Trophoblast cell (in vitro differentiated cells and primary cell): ENCODE measurements around the gene NDRG3.

ENCODE experiments used
- DNase-seq, 2 donors: peaks; one replicate each; pipeline ENCODE4 v3.0.0-alpha.2; 2016
- H2AFZ ChIP-seq: 2 replicates; pipeline ENCODE4 v1.6.1; 2013; ENCODE audit warnings: low read length, moderate library complexity, mild to moderate bottlenecking; ENCODE audit not compliant: insufficient read depth, poor library complexity
- H2AK5ac ChIP-seq: 2 replicates; pipeline ENCODE4 v1.6.1; 2013; ENCODE audit warnings: mild to moderate bottlenecking, low read length
- H2BK120ac ChIP-seq: 2 replicates; pipeline ENCODE4 v1.6.1; 2013; ENCODE audit warnings: low read length, mild to moderate bottlenecking, moderate library complexity; ENCODE audit not compliant: insufficient read depth, poor library complexity
- H2BK12ac ChIP-seq: 2 replicates; pipeline ENCODE4 v1.6.1; 2013; ENCODE audit warnings: mild to moderate bottlenecking, low read length, moderate library complexity
- H2BK5ac ChIP-seq: 2 replicates; pipeline ENCODE4 v1.6.1; 2013; ENCODE audit warnings: low read length, low read depth, moderate library complexity, mild to moderate bottlenecking; ENCODE audit not compliant: poor library complexity
- H3K14ac ChIP-seq: 2 replicates; pipeline ENCODE4 v1.6.1; 2013; ENCODE audit warnings: mild to moderate bottlenecking, low read length
- H3K18ac ChIP-seq: 2 replicates; pipeline ENCODE4 v1.6.1; 2013; ENCODE audit warnings: mild to moderate bottlenecking, low read length
- H3K23ac ChIP-seq: 2 replicates; pipeline ENCODE4 v1.6.1; 2013; ENCODE audit warnings: low read length
- H3K27ac ChIP-seq: 2 replicates; pipeline ENCODE4 v1.5.1; 2013; ENCODE audit warnings: low read depth, mild to moderate bottlenecking, inconsistent platforms, low read length, moderate library complexity
- H3K27me3 ChIP-seq: 2 replicates; pipeline ENCODE4 v1.6.1; 2013; ENCODE audit warnings: inconsistent platforms, mild to moderate bottlenecking, low read length, moderate library complexity; ENCODE audit not compliant: insufficient read depth
- H3K36me3 ChIP-seq, 2 experiments: 1 replicate in 1 of 2; 2 replicates in 1 of 2; pipeline ENCODE4 v1.6.1; 2013; ENCODE audit warnings: low read length in 2 of 2, mild to moderate bottlenecking in 2 of 2, moderate library complexity in 1 of 2; ENCODE audit not compliant: insufficient read depth in 2 of 2, control insufficient read depth in 1 of 2
- H3K4ac ChIP-seq: 2 replicates; pipeline ENCODE4 v1.6.1; 2013; ENCODE audit warnings: low read depth, mild to moderate bottlenecking, low read length, moderate library complexity
- H3K4me1 ChIP-seq, 2 experiments: 1 replicate in 1 of 2; 2 replicates in 1 of 2; pipeline ENCODE4 v1.6.1; 2013; ENCODE audit warnings: low read length in 2 of 2, mild to moderate bottlenecking in 2 of 2, moderate library complexity in 1 of 2; ENCODE audit not compliant: insufficient read depth in 2 of 2, control insufficient read depth in 1 of 2
- H3K4me2 ChIP-seq: 2 replicates; pipeline ENCODE4 v1.6.1; 2013; ENCODE audit warnings: inconsistent platforms, mild to moderate bottlenecking, low read length, moderate library complexity
- H3K4me3 ChIP-seq: 2 replicates; pipeline ENCODE4 v1.5.1; 2013; ENCODE audit warnings: mild to moderate bottlenecking, low read depth, low read length, inconsistent platforms
- H3K79me1 ChIP-seq: one replicate; pipeline ENCODE4 v1.6.1; 2013; ENCODE audit warnings: low read length
- H3K79me2 ChIP-seq: 2 replicates; pipeline ENCODE4 v1.6.1; 2013; ENCODE audit warnings: low read length, mild to moderate bottlenecking; ENCODE audit not compliant: control insufficient read depth, insufficient read depth, poor library complexity
- H3K9ac ChIP-seq: 2 replicates; pipeline ENCODE4 v1.6.1; 2013; ENCODE audit warnings: mild to moderate bottlenecking, low read length
- H3K9me3 ChIP-seq: 2 replicates; pipeline ENCODE4 v1.6.1; 2013; ENCODE audit warnings: low read depth, mild to moderate bottlenecking, control low read depth, inconsistent platforms, low read length; ENCODE audit not compliant: insufficient read depth
- H4K12ac ChIP-seq: 2 replicates; pipeline ENCODE4 v1.6.1; 2013; ENCODE audit warnings: low read depth, mild to moderate bottlenecking, low read length, moderate library complexity
- H4K8ac ChIP-seq: 2 replicates; pipeline ENCODE4 v1.6.1; 2013; ENCODE audit warnings: low read depth, mild to moderate bottlenecking, low read length, moderate library complexity
- H4K91ac ChIP-seq: one replicate; pipeline ENCODE4 v1.6.1; 2013; ENCODE audit warnings: low read depth, mild to moderate bottlenecking, low read length, moderate library complexity
- WGBS: extraction: QIAGEN DNeasy Blood & Tissue Kit; methylation state at CpG from one replicate; pipeline ENCODE4 v1.1.7; 2013; ENCODE audit warnings: missing lambda C conversion rate; ENCODE audit not compliant: insufficient read length, insufficient coverage; ENCODE audit errors: extremely low coverage; 5-methylcytosine and 5-hydroxymethylcytosine counted together

The NDRG3 gene

GRCh38 chr20:36623444-36623843 is 122.4 kb downstream of the NDRG3 start:
- Histone ChIP-seq H3K9me3 (no peaks in the 10 kb centered on the region), H4K8ac (no peak overlapping the region), H3K4ac (no peak overlapping the region), H3K9ac (no peak overlapping the region), H3K4me3 (no peak overlapping the region), H2AK5ac (no peak overlapping the region), H3K4me2 (no peak overlapping the region), H3K79me2 (no peaks in the 10 kb centered on the region), H3K79me1 (no peaks in the 10 kb centered on the region), H4K91ac (no peak overlapping the region), H3K4me1 (peaks cover 0 to 4% of the 10 kb centered on the region in 2 experiments), H3K18ac (no peak overlapping the region), H2BK12ac (no peak overlapping the region), H3K27ac (no peak overlapping the region), H2AFZ (no peak overlapping the region), H3K23ac (no peak overlapping the region), H3K36me3 (no peaks in the 10 kb centered on the region), H3K14ac (no peak overlapping the region), H2BK5ac (no peak overlapping the region), H3K27me3 (no peaks in the 10 kb centered on the region), H2BK120ac (no peak overlapping the region), H4K12ac (no peak overlapping the region)
- WGBS = no CpG with 5 or more reads among the region's 2 CpGs
- no peak for DNase-seq

- Histone ChIP-seq H3K4ac (no peak overlapping the region), H3K79me2 (no peaks in the 10 kb centered on the region), H3K18ac (no peak overlapping the region), H3K14ac (no peak overlapping the region), H3K4me1 (no peaks in the 10 kb centered on the region), H2BK12ac (no peak overlapping the region), H3K4me2 (no peak overlapping the region), H2BK5ac (no peak overlapping the region), H2BK120ac (no peak overlapping the region), H3K27ac (no peak overlapping the region), H4K12ac (no peak overlapping the region), H2AFZ (no peak overlapping the region), H3K27me3 (no peaks in the 10 kb centered on the region), H3K4me3 (no peak overlapping the region), H3K79me1 (no peaks in the 10 kb centered on the region), H3K9ac (no peak overlapping the region), H3K9me3 (no peaks in the 10 kb centered on the region), H4K8ac (no peak overlapping the region), H3K36me3 (no peaks in the 10 kb centered on the region), H2AK5ac (no peak overlapping the region), H3K23ac (no peak overlapping the region), H4K91ac (no peak overlapping the region)
- WGBS = no CpG with 5 or more reads among the region's 5 CpGs
- no peak for DNase-seq
Measured at GRCh38 chr20:36620917-36621316, 125.0 kb downstream of the NDRG3 start.

GRCh38 chr20:36614781-36615557 is 130.9 kb downstream of the NDRG3 start:
- no peak overlapping the region for H4K8ac ChIP-seq
- H3K4me2 ChIP-seq = no peak overlapping the region
- no peaks in the 10 kb centered on the region for H3K4me1 ChIP-seq
- H3K27me3 ChIP-seq = no peaks in the 10 kb centered on the region
- H3K9ac ChIP-seq = no peak overlapping the region
- no peak overlapping the region for H2BK5ac ChIP-seq
- no peak overlapping the region for H2BK120ac ChIP-seq
- no peak overlapping the region for H2BK12ac ChIP-seq
- no peak overlapping the region for H4K12ac ChIP-seq
- DNase-seq = no peak
- H3K27ac ChIP-seq = no peak overlapping the region
- H4K91ac ChIP-seq = no peak overlapping the region
- H3K23ac ChIP-seq = no peak overlapping the region
- H2AK5ac ChIP-seq = no peak overlapping the region
- H3K79me1 ChIP-seq = no peaks in the 10 kb centered on the region
- H3K36me3 ChIP-seq = peaks cover 37 to 45% of the 10 kb centered on the region in 2 experiments
- H3K18ac ChIP-seq = no peak overlapping the region
- no peaks in the 10 kb centered on the region for H3K79me2 ChIP-seq
- H3K14ac ChIP-seq = no peak overlapping the region
- no CpG with 5 or more reads among the region's 14 CpGs for WGBS
- H3K4ac ChIP-seq = no peak overlapping the region
- H3K4me3 ChIP-seq = no peak overlapping the region
- H2AFZ ChIP-seq = no peak overlapping the region
- H3K9me3 ChIP-seq = no peaks in the 10 kb centered on the region

- H4K12ac ChIP-seq = no peak overlapping the region
- H4K91ac ChIP-seq = no peak overlapping the region
- WGBS = no CpG with 5 or more reads among the region's 3 CpGs
- H2BK120ac ChIP-seq = no peak overlapping the region
- H3K23ac ChIP-seq = no peak overlapping the region
- H3K27me3 ChIP-seq = no peaks in the 10 kb centered on the region
- no peak for DNase-seq
- no peak overlapping the region for H2AK5ac ChIP-seq
- no peak overlapping the region for H3K9ac ChIP-seq
- H3K79me1 ChIP-seq = no peaks in the 10 kb centered on the region
- H3K18ac ChIP-seq = no peak overlapping the region
- H3K4me3 ChIP-seq = no peak overlapping the region
- no peak overlapping the region for H3K14ac ChIP-seq
- no peak overlapping the region for H2AFZ ChIP-seq
- H4K8ac ChIP-seq = no peak overlapping the region
- peaks cover 47 to 55% of the 10 kb centered on the region in 2 experiments for H3K36me3 ChIP-seq
- H2BK12ac ChIP-seq = no peak overlapping the region
- no peaks in the 10 kb centered on the region for H3K79me2 ChIP-seq
- peaks cover 2% of the 10 kb centered on the region for H3K9me3 ChIP-seq
- H3K4me1 ChIP-seq = no peaks in the 10 kb centered on the region
- no peak overlapping the region for H3K4me2 ChIP-seq
- no peak overlapping the region for H2BK5ac ChIP-seq
- H3K4ac ChIP-seq = no peak overlapping the region
- H3K27ac ChIP-seq = no peak overlapping the region
Measured at GRCh38 chr20:36613974-36614373, 131.9 kb downstream of the NDRG3 start.
